C1 segment of cervical spinal cord (tissue), 14 donors: ENCODE results near the gene LAMTOR5.
"Not testable (repeated sequence)": the region's sequence is repeated elsewhere in the genome, so short reads cannot be mapped to it uniquely, and the experiment has no call there.

Experiments used
- DNase-seq, 14 donors: peaks; one replicate each; lab custom pipeline; 2025; lab: John Stamatoyannopoulos, UW

LAMTOR5 gene

DNA sequence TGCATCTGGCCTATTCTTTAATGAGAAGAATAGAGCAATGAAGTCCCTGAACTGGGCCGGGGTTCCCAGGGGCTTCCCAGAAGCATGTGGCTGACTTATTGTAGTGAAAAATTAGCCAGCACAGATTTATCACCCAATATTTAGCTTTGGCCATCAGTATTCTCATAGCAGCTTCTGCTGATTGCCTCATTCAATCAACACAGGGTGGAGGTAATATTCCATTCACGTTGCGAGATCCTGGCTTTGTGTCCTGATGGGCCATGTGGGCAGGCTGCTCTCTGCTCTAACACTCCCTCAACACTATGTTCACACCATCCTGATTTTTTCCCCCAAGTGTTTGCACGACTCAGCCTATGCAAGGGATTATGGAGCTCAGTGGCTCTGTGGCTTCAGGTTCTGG is 21.5 kb upstream of the LAMTOR5 start:
- DNase-seq = no peak

DNA sequence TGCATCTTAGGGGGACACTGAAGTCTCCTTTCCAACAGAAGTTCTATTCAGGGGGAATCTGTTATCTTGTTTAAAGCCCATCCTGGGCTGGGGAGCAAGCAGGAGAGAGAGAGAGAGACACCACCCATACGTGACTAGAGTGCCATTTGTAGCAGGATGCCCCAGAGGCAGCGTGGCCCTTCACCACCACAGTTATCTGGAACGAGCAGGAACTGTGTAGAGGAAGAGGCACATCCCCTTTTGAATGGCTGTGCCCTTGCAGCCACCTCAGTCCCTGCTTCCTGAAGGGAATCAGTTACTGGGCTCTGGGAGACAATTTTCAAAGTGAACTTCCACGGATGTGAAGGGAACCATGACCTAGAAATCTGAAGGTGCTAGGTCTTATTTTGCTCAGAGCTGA is 19.4 kb upstream of the LAMTOR5 start:
- DNase-seq = no peak

GRCh38 chr1:110425612-110426152 is 18.2 kb upstream of the LAMTOR5 start:
- DNase-seq = peak in 11 of 14 donors; percentile 8 to 86 (median 58)

DNA sequence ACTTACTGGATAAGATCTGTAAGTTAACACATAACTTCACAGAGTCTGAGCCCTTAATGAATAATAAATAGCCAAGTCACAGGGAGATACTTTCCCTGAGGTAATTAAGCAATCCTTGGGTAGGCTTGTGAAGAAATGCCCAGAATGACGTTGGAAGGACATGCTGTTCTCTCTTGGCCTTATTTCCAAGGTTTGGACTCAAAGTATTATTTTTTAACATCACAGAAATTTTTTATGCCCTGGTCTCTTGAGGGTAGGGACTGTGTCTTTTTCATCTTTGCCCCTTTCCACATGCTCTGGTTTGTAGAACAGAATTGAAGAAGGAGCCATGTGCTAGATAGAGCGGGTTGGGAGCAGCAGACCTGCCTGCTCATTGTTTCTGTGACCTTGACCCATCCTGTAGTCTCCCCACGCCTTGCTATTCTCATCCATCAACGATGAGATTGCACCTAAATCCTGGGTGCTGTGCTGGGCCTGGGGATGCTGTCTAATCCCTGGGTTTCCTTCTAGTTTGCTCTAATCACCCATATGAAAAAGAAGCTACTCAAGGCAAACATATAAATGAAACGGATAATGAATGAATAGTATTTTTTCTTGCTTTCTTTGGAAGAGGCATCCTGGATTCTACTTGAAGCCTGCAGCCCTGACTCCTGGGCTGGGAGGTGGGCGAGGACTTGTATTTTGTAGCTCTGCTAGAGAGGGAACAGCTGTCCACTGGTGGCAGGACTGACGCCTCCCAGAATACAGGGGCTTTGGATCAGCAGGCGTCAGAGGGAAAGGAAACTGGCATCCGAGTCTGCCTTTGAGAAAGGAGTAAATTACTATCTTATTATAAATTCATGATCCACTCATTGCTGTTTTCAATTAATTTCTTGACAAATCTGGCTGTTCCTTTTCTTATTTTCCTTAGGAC is 17.5 kb upstream of the LAMTOR5 start:
- DNase-seq = no peak

DNA sequence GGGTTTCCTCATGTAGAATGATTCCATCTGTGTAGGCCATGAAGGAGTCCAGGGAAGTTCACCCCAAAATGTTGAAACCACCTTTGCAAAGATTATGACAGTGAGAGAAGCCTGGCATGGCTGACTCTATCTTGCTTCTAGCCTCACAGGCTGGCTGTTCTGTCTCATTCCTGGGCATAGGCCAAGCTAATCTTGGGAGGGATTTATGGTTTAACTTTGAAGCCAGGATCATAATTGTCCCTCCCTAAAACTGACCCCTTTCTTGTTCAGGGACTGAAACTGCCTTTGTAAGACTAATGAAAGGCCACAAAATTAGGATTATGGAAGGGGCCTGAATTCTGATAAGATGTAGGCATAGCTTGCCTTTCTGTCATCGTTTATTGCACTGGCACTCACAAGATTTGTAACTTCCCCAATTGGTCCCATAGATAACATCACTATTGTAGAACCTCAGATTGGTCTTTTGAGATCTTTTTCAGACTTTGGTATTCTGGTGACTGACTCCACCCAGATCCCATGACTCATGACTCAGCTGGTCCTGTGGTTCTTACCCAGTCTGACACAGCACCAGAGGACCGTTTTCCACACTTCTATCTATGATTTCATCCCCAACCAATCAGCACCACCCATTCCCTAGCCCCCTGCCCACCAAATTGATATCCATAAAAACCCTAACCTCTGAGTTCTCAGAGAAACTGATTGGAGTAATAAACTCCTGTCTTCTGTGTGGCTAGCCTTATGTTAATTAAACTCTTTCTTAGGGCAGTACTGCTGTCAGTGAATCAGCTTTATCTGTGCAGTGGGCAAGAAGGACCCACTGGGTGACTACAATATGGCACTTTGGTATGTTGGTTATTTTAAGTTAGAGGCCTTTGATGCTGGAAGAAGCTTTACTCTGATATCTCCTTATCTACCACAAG is 13.6 kb upstream of the LAMTOR5 start:
- DNase-seq = no peak

DNA sequence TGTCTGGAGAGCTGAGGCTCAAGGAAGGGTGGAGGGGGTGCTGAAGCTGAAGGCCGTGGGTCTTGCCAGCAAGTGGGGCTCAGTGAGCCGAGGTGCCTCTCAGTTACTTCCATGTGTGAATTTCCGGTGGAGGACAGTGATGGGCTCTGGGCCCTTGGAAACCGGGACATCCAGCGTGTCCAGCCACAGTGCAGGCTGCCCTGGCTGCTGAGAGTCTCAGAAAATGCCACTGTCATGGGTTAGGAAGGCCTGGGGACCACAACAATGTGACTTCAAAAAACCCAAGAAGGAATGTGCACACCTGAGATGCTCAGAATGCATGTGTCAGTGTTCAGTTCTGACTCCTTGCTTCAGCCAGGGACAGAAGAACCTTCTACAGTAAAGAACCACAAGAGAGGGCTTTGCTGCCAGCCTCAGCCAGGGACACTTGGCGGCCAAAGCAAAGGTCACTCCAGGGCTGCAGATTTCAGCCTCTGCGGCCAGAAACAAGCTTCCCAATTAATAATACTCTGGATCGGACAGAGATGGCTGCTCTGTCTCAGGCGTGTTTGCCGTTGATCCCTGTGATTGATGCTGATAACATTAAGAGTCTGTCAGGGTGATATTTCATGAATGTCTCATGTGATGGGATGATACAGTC is 12.6 kb upstream of the LAMTOR5 start:
- DNase-seq = no peak

DNA sequence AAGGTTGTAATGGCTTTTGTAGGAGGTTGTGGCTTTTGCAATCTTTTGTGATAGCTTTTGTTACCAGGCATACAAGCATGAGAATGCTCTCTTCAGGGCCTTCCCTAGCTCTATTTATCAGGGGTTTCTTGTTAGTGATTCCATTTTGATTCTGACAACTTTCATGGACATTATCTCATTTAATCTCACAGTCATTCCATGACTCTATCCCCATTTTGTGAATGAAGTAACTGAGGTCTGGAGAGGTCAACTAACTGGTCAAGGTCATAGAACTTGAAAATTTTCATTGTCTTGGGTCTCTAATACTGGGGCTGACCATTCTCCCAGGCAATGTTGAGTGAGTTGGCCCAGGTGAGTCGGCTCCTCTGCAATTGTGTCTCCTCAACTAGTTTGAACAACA is 11.2 kb upstream of the LAMTOR5 start:
- DNase-seq = no peak

DNA sequence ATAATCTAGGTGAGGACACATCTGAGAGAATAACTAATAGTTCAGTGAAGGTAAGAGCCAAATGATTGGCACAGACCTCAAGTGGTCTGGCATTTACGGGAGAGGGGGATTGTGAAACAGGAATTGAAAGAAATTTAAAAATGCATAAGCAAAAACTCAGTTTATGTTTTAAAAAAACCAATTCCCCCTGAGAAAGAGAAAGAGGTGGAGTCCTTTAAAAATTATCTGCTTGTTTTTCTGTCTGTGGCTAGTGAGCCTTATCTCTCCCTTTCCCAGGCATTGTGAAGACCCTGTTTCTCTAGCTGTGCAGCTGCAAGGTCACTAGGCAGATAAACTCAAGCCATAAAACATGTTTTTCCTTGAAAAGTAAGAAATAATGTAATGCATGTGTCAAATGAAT is 5.6 kb upstream of the LAMTOR5 start:
- DNase-seq = not testable (repeated sequence)

GRCh38 chr1:110412576-110412975 is 5.1 kb upstream of the LAMTOR5 start:
- DNase-seq = peak in 11 of 14 donors; percentile 3 to 54 (median 42)

DNA sequence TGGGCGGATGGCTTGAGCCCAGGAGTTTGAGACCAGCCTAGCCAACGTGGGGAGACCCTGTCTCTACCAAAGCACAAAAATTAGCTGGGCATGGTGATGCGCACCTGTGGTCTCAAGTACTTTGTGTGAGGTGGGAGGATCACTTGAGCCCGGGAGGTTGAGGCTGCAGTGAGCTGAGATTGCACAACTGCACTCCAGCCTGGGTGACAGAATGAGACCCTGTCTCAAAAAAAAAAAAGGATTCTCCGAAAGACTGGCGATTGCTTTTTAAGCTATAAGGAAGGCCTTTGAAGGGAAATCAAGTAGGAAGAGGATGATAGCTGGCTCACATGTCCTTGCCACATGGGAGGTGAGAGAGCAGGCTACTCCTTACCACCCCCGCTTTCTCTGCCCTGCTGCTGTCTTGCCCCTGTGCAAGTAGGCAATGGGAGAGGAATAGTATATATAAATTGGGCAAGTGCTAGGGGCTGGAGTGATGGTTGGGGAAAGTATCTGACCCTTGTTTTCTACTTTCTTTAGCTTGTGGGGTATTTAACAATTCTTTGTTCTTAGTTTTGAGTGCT is 3.8 kb upstream of the LAMTOR5 start:
- no peak for DNase-seq

GRCh38 chr1:110409316-110409715 is 1.8 kb upstream of the LAMTOR5 start:
- no peak for DNase-seq

DNA sequence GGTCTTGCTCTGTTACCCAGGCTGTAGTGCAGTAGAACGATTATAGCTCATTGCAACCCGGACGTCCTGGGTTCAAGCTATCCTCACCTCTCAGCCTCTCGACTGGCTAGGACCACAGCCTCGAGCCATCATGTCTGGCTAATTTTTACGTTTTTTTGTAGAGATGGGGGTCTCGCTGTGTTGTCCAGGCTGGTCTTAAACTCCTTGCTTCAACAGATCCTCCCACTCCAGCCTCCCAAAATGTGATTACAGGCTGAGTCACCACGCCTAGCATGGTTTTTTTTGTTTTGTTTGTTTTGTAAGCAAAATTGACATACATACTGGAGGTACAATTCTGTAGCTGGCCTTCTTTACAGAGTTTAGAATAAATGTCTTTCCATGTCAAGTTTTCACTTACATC is 994 bp upstream of the LAMTOR5 start:
- DNase-seq = no peak

DNA sequence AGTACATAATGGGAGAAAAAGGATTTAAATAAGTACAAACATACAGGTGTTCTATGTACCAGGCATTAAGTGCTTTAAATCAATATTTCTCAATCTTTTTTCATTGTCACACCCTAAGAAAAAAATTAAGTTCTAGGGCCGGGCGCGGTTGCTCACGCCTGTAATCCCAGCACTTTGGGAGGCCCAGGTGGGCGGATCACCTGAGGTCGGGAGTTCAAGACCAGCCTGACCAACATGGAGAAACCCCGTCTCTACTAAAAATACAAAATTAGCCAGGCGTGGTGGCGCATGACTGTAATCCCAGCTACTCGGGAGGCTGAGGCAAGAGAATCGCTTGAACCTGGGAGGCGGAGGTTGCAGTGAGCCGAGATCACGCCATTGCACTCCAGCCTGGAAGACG is 1.1 kb downstream of the LAMTOR5 start:
- DNase-seq = not testable (repeated sequence)

DNA sequence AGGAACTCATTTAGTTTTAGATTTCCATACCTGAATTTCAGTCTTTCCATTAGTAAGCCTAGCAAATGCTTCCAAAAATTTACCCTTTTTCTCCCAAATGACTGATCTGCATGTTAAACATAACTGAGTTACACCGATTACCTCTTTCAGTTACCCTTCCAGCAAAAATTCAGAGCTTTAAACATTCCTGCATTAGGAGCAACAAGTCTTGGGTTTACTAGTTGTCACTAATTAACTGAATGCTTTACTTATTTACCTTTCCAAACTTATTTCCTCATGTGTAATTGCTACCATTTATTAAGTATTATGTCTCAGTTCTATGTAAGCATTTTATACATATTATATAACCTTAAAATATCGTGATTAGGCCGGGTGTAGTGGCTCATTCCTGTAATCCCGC is 3.1 kb downstream of the LAMTOR5 start:
- no peak for DNase-seq

DNA sequence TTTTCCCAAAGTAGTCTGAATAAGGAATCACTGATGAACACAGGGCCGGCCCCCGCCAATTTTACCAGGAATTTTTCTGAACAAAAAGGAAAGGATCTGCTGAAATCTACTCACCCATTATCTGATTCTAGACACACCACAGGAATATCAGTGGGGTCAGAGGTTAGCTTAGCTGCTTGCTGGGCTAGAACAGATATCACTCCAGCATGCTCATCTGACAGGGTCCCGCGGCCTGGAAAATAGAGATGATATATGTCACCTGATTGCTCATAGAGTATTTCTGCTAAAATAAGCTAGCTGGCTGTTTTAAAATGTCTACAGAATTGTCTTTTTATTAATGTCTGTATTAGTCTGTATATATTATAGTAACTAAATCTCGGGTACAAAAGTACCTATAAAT is 3.7 kb downstream of the LAMTOR5 start:
- DNase-seq = no peak

DNA sequence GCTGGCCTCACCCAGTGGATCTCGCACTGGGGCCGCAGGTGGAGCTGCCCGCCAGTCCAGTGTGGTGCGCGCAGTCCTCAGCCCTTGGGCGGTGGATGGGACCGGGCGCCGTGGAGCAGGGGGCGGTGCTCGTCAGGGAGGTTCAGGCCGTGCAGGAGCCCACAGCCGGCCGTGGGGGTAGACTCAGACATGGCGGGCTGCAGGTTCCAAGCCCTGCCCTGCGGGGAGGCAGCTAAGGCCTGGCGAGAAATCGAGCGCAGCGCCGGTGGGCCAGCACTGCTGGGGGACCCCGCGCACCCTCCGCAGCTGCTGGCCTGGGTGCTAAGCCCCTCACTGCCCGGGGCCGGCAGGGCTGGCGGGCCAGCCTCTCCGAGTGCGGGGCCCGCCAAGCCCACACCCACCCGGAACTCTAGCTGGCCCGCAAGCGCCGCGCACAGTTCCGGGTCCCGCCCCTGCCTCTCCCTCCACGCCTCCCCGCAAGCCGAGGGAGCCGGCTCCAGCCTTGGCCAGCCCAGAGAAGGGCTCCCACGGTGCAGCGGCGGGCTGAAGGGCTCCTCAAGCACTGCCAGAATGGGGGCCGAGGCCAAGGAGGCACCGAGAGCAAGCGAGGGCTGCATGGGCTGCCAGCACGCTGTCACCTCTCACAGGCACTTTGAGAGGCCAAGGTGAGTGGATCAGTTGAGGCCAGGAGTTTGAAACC is 11.1 kb downstream of the LAMTOR5 start:
- not testable (repeated sequence) for DNase-seq

- DNase-seq = no peak
These were observed 13.0 kb downstream of the LAMTOR5 start for GRCh38 chr1:110394493-110394820.

- DNase-seq = no peak
These were observed 13.6 kb downstream of the LAMTOR5 start for GRCh38 chr1:110393691-110394492.

DNA sequence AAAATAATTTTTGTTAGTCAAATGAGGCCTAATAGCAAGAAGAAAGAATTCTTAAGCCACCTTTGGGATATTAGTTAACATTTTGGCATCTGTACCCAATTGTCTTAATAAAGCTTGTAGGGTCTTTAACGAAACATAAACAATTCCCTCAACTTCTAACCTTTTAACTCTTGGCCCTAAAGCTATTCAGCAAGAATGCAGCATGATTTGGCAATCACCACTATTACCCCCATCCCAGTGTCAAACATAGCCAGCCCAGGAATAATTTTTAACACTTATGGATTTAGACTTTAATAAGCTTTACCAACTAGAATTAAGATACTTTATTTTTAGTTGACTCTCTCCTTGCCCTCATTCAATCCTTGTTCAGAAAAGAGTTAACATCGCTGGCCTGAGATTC is 14.2 kb downstream of the LAMTOR5 start:
- DNase-seq = no peak

GRCh38 chr1:110390692-110391245 is 16.7 kb downstream of the LAMTOR5 start, which contains the start of gene SLC16A4:
Gene SLC16A4, minus strand, starts transcription at chr1:110391026. Its CDS starts 1,703 bp downstream, at chr1:110389323.
- peak in 4 of 14 donors; percentile 4 to 62 (median 10) for DNase-seq
